GM19372 (cell line): ENCODE data around the gene C1QTNF4.
"Not testable (repeated sequence)": the region's sequence is repeated elsewhere in the genome, so short reads cannot be mapped to it uniquely, and the experiment has no call there.

Experiments used
- ATAC-seq: cut with Tn5 transposase; IDR thresholded peaks from one replicate; pipeline ENCODE4 v1.9.1; 2021; ENCODE audit warnings: mild to moderate bottlenecking, low read depth, moderate library complexity; ENCODE audit not compliant: unreplicated experiment

C1QTNF4 gene

GRCh38 chr11:47570651-47571356, 23.4 kb downstream of the C1QTNF4 start:
- no peak for ATAC-seq

- no peak for ATAC-seq
These were observed 24.6 kb downstream of the C1QTNF4 start for GRCh38 chr11:47569646-47570045.

- ATAC-seq: no peak
These were observed 28.0 kb downstream of the C1QTNF4 start for GRCh38 chr11:47566149-47566698.

GRCh38 chr11:47565340-47566148, 28.7 kb downstream of the C1QTNF4 start, which contains the start of gene PTPMT1:
Gene PTPMT1 (plus strand): TSS chr11:47565599. CDS start chr11:47565623, 24 bp downstream.
- ATAC-seq: peak; percentile 79

- ATAC-seq: peak; percentile 24
These were observed 29.3 kb downstream of the C1QTNF4 start for GRCh38 chr11:47564933-47565339.

- not testable (repeated sequence) for ATAC-seq
These were observed 29.8 kb downstream of the C1QTNF4 start for GRCh38 chr11:47564366-47564765.

- ATAC-seq: not testable (repeated sequence)
These were observed 31.8 kb downstream of the C1QTNF4 start for GRCh38 chr11:47562393-47562792.

GRCh38 chr11:47560426-47560825, 33.8 kb downstream of the C1QTNF4 start:
- no peak for ATAC-seq

- no peak for ATAC-seq
These were observed 35.5 kb downstream of the C1QTNF4 start for GRCh38 chr11:47558695-47559094.

- ATAC-seq: not testable (repeated sequence)
These were observed 37.2 kb downstream of the C1QTNF4 start for GRCh38 chr11:47557004-47557403.

GRCh38 chr11:47553406-47553743, 40.8 kb downstream of the C1QTNF4 start:
- peak; percentile 38 for ATAC-seq

GRCh38 chr11:47552566-47553405, 41.4 kb downstream of the C1QTNF4 start, which contains the start of gene CELF1:
Gene CELF1 (minus strand): TSS chr11:47553132. CDS start chr11:47499523, 53,609 bp downstream.
- ATAC-seq: peak; percentile 89

- ATAC-seq: no peak
These were observed 42.1 kb downstream of the C1QTNF4 start for GRCh38 chr11:47552056-47552565.

GRCh38 chr11:47551086-47551485, 43.1 kb downstream of the C1QTNF4 start:
- no peak for ATAC-seq

- no peak for ATAC-seq
These were observed 43.7 kb downstream of the C1QTNF4 start for GRCh38 chr11:47550288-47551047.

GRCh38 chr11:47546274-47546673, 47.9 kb downstream of the C1QTNF4 start:
- ATAC-seq: not testable (repeated sequence)

- no peak for ATAC-seq
These were observed 48.9 kb downstream of the C1QTNF4 start for GRCh38 chr11:47545298-47545697.

- ATAC-seq: no peak
These were observed 53.1 kb downstream of the C1QTNF4 start for GRCh38 chr11:47541070-47541469.

GRCh38 chr11:47539681-47540039, 54.6 kb downstream of the C1QTNF4 start:
- ATAC-seq: no peak
